Body of pancreas (tissue), 4 donors: ENCODE results near the gene NOP10. TPM values are rescaled to one million over a fixed set of nuclear protein-coding genes. Genes with fewer than 3 reads are reported as not detected.

ENCODE experiments used
- ATAC-seq: fragments of 150-250 bp; one replicate; pipeline ENCODE4 v1.9.1; 2016
- DNase-seq, 4 donors: peaks; one replicate each; pipeline ENCODE4 v3.0.0-alpha.2; 2019
- H3K27ac ChIP-seq, 4 donors: fragments of 200-600 bp; sonication (generic); 1 replicate in 3 of 4; 2 replicates in 1 of 4; pipeline versions ENCODE4 v1.5.1 to v1.6.1; 2016 to 2019; ENCODE audit warnings: mild to moderate bottlenecking in 1 of 4, mixed read lengths in 1 of 4, moderate library complexity in 1 of 4
- H3K27me3 ChIP-seq, 2 donors: fragments of 200-600 bp; sonication (generic); one replicate each; pipeline ENCODE4 v1.6.0; 2016; ENCODE audit warnings: mild to moderate bottlenecking in 1 of 2
- H3K36me3 ChIP-seq, 2 donors: fragments of 200-600 bp; sonication (generic); replicated peaks in 1 of 2; 2 replicates each; pipeline ENCODE4 v1.5.1; 2016; ENCODE audit warnings: low read depth in 2 of 2; ENCODE audit not compliant: insufficient read depth in 1 of 2
- H3K4me1 ChIP-seq: fragments of 200-600 bp; sonication (generic); one replicate; pipeline ENCODE4 v1.6.0; 2016
- H3K4me3 ChIP-seq, 2 donors: fragments of 200-600 bp; sonication (generic); 1 replicate in 1 of 2; 2 replicates in 1 of 2; pipeline ENCODE4 v1.5.1; 2016 to 2019
- H3K9me3 ChIP-seq, 3 donors: fragments of 200-600 bp; sonication (generic); 1 replicate in 2 of 3; 2 replicates in 1 of 3; pipeline ENCODE4 v1.5.1; 2016
- CTCF ChIP-seq, 7 experiments: fragments of 450-650 bp in 4 of 7; fragments of 200-600 bp in 3 of 7; sonication (generic) in 3 of 7; IDR thresholded peaks; one replicate each; pipeline ENCODE4 v1.5.1; 2016 to 2019; ENCODE audit warnings: antibody characterized with exemption in 7 of 7
- POLR2A ChIP-seq, 3 donors: fragments of 450-650 bp; IDR thresholded peaks; one replicate each; pipeline ENCODE4 v1.6.1; 2016; ENCODE audit warnings: antibody characterized with exemption in 3 of 3, mild to moderate bottlenecking in 2 of 3
- WGBS, 2 donors: methylation state at CpG; one replicate each; pipeline ENCODE4 v1.1.5; 2017; 5-methylcytosine and 5-hydroxymethylcytosine counted together
- intact Hi-C: fragments of 100-400 bp; cut with DNase I; formaldehyde crosslinking; loops from one replicate; pipeline ENCODE4 v1.15.1; 2023
- total RNA-seq, 2 donors: library from RNA; depleted of rRNA; stranded (reverse); fragments of >200 nt; gene quantifications; one replicate each; pipeline ENCODE4 v1.1.0, GENCODE V29; 2016

Gene NOP10
- total RNA-seq, 2 donors from 2014 or later = 25.7 to 32.4 TPM

GRCh38 chr15:34332553-34333120 is 10.3 kb downstream of the NOP10 start:
- WGBS, 2 donors = 92 to 100% methylated on average over 6 of the region's 6 CpGs
- ATAC-seq (no peak), DNase-seq (no peak)
- Histone ChIP-seq H3K27me3 (no peaks in the 10 kb centered on the region), H3K36me3 (no peaks in the 10 kb centered on the region), H3K27ac (no peak overlapping the region), H3K4me1 (peaks cover 8% of the 10 kb centered on the region), H3K4me3 (no peak overlapping the region), H3K9me3 (no peaks in the 10 kb centered on the region)
- intact Hi-C loops = loop anchor here (10.0 kb wide), 1 partner anchor 108 kb away; the partner anchor contains the start of gene EMC4
- TF ChIP-seq POLR2A (IDR thresholded peaks at IDR 0.05) (no peak), CTCF (IDR thresholded peaks at IDR 0.05) (no peak)

- WGBS, 2 donors = 77 to 88% methylated on average over 2 of the region's 2 CpGs
- no peaks in the 10 kb centered on the region for H3K27me3 ChIP-seq
- intact Hi-C loops = loop anchor here (10.0 kb wide), 1 partner anchor 107 kb away; the partner anchor contains the start of gene EMC4
- no peak overlapping the region for H3K4me3 ChIP-seq
- ATAC-seq = no peak
- TF ChIP-seq CTCF (IDR thresholded peaks at IDR 0.05) (no peak), POLR2A (IDR thresholded peaks at IDR 0.05) (no peak)
- H3K4me1 ChIP-seq = peaks cover 4% of the 10 kb centered on the region
- no peaks in the 10 kb centered on the region for H3K9me3 ChIP-seq
- no peak for DNase-seq
- no peaks in the 10 kb centered on the region for H3K36me3 ChIP-seq
- no peak overlapping the region for H3K27ac ChIP-seq
Measured at GRCh38 chr15:34331809-34332208, 11.1 kb downstream of the NOP10 start.

- H3K27me3 ChIP-seq = no peaks in the 10 kb centered on the region
- H3K4me3 ChIP-seq = no peak overlapping the region
- no peaks in the 10 kb centered on the region for H3K4me1 ChIP-seq
- intact Hi-C loops = loop anchor here (10.0 kb wide), 1 partner anchor 105 kb away; the partner anchor contains the start of gene EMC4
- ATAC-seq (no peak), DNase-seq (no peak)
- no peaks in the 10 kb centered on the region for H3K9me3 ChIP-seq
- TF ChIP-seq POLR2A (IDR thresholded peaks at IDR 0.05) (no peak), CTCF (IDR thresholded peaks at IDR 0.05) (no peak)
- 86 to 91% methylated on average over 5 of the region's 5 CpGs for WGBS, 2 donors
- no peak overlapping the region for H3K27ac ChIP-seq
- H3K36me3 ChIP-seq = no peaks in the 10 kb centered on the region
Measured at GRCh38 chr15:34330279-34330678, 12.7 kb downstream of the NOP10 start.

GRCh38 chr15:34329006-34329405 is 13.9 kb downstream of the NOP10 start:
- WGBS, 2 donors = 65% methylated on average over 2 of the region's 2 CpGs
- Histone ChIP-seq H3K27ac (no peak overlapping the region), H3K4me1 (no peaks in the 10 kb centered on the region), H3K9me3 (no peaks in the 10 kb centered on the region), H3K27me3 (no peaks in the 10 kb centered on the region), H3K4me3 (no peak overlapping the region), H3K36me3 (no peaks in the 10 kb centered on the region)
- TF ChIP-seq POLR2A (IDR thresholded peaks at IDR 0.05) (no peak), CTCF (IDR thresholded peaks at IDR 0.05) (no peak)
- ATAC-seq = no peak
- no peak for DNase-seq
- intact Hi-C loops = no loop called here

- Histone ChIP-seq H3K27me3 (no peaks in the 10 kb centered on the region), H3K4me1 (no peaks in the 10 kb centered on the region), H3K9me3 (no peaks in the 10 kb centered on the region), H3K4me3 (no peak overlapping the region), H3K36me3 (no peaks in the 10 kb centered on the region), H3K27ac (no peak overlapping the region)
- no peak for TF ChIP-seq POLR2A (IDR thresholded peaks at IDR 0.05)
- TF ChIP-seq CTCF (IDR thresholded peaks at IDR 0.05) = no peak
- DNase-seq = no peak
- no peak for ATAC-seq
- intact Hi-C loops = no loop called here
- WGBS, 2 donors = 72 to 81% methylated on average over 4 of the region's 4 CpGs
Measured at GRCh38 chr15:34327906-34328305, 15.0 kb downstream of the NOP10 start.
